Glomerular endothelial cell (primary cell): Measurements from ENCODE around the gene MAP3K10. TPM values are rescaled to one million over a fixed set of nuclear protein-coding genes. Genes with fewer than 3 reads are reported as not detected.
"Not testable (repeated sequence)": the region's sequence is repeated elsewhere in the genome, so short reads cannot be mapped to it uniquely, and the experiment has no call there.

ENCODE experiments used
- DNase-seq: peaks from one replicate; pipeline ENCODE4 v3.0.0-alpha.2; 2011; ENCODE audit warnings: low read depth, low spot score; ENCODE audit errors: extremely low read depth
- total RNA-seq: library from RNA; depleted of rRNA; stranded (reverse); fragments of >200 nt; gene quantifications from 2 replicates; pipeline ENCODE4 v1.2.3, GENCODE V29; 2015

The MAP3K10 gene
- total RNA-seq, 1 donor from 2014 or later: 21.7 TPM

- DNase-seq: no peak
Measured at GRCh38 chr19:40216013-40216776, 25.0 kb downstream of the MAP3K10 start.

GRCh38 chr19:40216777-40217026, 25.5 kb downstream of the MAP3K10 start:
- DNase-seq: no peak

GRCh38 chr19:40217027-40217810, 26.0 kb downstream of the MAP3K10 start:
- DNase-seq: no peak

GRCh38 chr19:40217934-40218890, 27.0 kb downstream of the MAP3K10 start, which contains the start of gene TTC9B:
Gene TTC9B, minus strand, starts transcription at chr19:40218384. Its CDS starts 3 bp downstream, at chr19:40218381.
- DNase-seq: no peak

- not testable (repeated sequence) for DNase-seq
Measured at GRCh38 chr19:40219029-40219428, 27.8 kb downstream of the MAP3K10 start.

GRCh38 chr19:40219721-40220276, 28.6 kb downstream of the MAP3K10 start:
- DNase-seq: peak; percentile 39

- no peak for DNase-seq
Measured at GRCh38 chr19:40220674-40221073, 29.4 kb downstream of the MAP3K10 start.

GRCh38 chr19:40221858-40222619, 30.8 kb downstream of the MAP3K10 start:
- peak; percentile 84 for DNase-seq

- no peak for DNase-seq
Measured at GRCh38 chr19:40223135-40223822, 32.1 kb downstream of the MAP3K10 start.

GRCh38 chr19:40224342-40225150, 33.3 kb downstream of the MAP3K10 start:
- no peak for DNase-seq

GRCh38 chr19:40225440-40226305, 34.4 kb downstream of the MAP3K10 start:
- DNase-seq: no peak

GRCh38 chr19:40228346-40228745, 37.1 kb downstream of the MAP3K10 start:
- DNase-seq: no peak

- DNase-seq: no peak
Measured at GRCh38 chr19:40228863-40229262, 37.6 kb downstream of the MAP3K10 start.

- no peak for DNase-seq
Measured at GRCh38 chr19:40229484-40229883, 38.3 kb downstream of the MAP3K10 start.

GRCh38 chr19:40229926-40230417, 38.7 kb downstream of the MAP3K10 start:
- DNase-seq: no peak

- DNase-seq: no peak
Measured at GRCh38 chr19:40231057-40231456, 39.8 kb downstream of the MAP3K10 start.
